ENCODE data around the gene ZFP36. TPM values are rescaled to one million over a fixed set of nuclear protein-coding genes. Genes with fewer than 3 reads are reported as not detected.

Gene ZFP36
- total RNA-seq, 2 donors from 2014 or later: 55.8 to 108 TPM

DNA sequence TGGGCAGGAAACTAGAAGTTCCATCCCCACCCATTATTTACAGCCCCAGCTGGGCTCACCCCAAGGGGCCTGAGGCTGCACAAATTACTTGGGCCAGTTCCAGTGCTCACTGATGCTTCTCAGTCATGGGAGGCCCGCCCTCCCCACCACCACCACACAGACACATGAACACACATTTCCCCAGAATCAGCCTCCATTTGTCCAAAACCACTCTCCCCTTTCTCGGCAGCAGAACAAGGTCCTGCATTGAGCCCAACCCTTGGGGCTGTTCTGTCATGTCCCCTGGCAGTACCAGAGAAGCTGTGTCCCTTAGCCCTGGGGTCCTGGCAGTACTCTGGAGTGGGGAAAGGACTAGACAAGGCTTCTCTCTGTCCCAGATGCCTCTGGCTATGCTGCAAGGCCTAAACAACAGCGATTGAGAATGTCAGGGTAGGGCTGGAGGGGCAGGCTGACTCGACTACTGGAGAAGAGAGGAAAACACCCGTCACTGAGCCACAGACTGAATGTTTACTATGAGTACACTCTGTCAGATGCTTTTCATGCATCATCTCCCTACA, 42.7 kb upstream of the ZFP36 start:
- Histone ChIP-seq H3K9me3 (no peaks in the 10 kb centered on the region), H3K4me3 (no peak overlapping the region), H3K36me3 (replicated peaks in 1 of 2; ENCODE audit: insufficient read depth in 1 of 2, low read depth in 2 of 2) (peaks cover 4 to 12% of the 10 kb centered on the region in 2 donors), H3K27me3 (no peaks in the 10 kb centered on the region), H3K27ac (no peak overlapping the region), H3K4me1 (no peaks in the 10 kb centered on the region)
- peak; percentile 31 for ATAC-seq
- intact Hi-C loops (cut with DNase I): no loop called here
- WGBS, 2 donors: 80% methylated on average over 5 of the region's 5 CpGs
- TF ChIP-seq POLR2A (IDR thresholded peaks at IDR 0.05): no peak
- TF ChIP-seq, protein P1, sequence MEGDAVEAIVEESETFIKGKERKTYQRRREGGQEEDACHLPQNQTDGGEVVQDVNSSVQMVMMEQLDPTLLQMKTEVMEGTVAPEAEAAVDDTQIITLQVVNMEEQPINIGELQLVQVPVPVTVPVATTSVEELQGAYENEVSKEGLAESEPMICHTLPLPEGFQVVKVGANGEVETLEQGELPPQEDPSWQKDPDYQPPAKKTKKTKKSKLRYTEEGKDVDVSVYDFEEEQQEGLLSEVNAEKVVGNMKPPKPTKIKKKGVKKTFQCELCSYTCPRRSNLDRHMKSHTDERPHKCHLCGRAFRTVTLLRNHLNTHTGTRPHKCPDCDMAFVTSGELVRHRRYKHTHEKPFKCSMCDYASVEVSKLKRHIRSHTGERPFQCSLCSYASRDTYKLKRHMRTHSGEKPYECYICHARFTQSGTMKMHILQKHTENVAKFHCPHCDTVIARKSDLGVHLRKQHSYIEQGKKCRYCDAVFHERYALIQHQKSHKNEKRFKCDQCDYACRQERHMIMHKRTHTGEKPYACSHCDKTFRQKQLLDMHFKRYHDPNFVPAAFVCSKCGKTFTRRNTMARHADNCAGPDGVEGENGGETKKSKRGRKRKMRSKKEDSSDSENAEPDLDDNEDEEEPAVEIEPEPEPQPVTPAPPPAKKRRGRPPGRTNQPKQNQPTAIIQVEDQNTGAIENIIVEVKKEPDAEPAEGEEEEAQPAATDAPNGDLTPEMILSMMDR (IDR thresholded peaks at IDR 0.05): no peak
- peak in 1 of 4 donors; percentile 15 for DNase-seq

DNA sequence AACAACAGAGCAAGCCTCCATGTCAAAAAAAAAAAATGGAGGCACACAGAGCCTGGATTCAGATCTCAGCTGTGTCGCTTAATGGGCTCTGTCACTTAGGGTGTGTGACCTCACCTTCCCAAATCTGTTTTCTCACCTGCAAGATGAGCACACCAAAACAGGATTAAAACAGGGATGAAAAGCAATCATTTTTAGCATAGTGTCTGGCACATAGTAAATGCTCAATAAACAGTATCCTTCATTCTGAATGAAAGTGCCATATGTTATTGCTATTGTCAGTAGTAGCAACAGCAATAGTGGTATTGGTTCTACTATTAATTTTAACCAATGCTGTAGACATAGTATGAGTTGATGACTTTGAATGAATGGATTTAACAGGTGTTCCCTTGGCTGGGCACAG, 41.1 kb upstream of the ZFP36 start:
- DNase-seq: no peak
- WGBS, 2 donors: 100% methylated on average over 1 of the region's 1 CpG
- intact Hi-C loops (cut with DNase I): no loop called here
- TF ChIP-seq, protein P1 (IDR thresholded peaks at IDR 0.05): no peak
- no peak for TF ChIP-seq POLR2A (IDR thresholded peaks at IDR 0.05)
- H3K9me3 ChIP-seq: no peaks in the 10 kb centered on the region
- ATAC-seq: no peak
- H3K27me3 ChIP-seq: no peaks in the 10 kb centered on the region
- H3K27ac ChIP-seq: no peak overlapping the region
- no peak overlapping the region for H3K4me3 ChIP-seq
- H3K4me1 ChIP-seq: no peaks in the 10 kb centered on the region
- H3K36me3 ChIP-seq (replicated peaks in 1 of 2; ENCODE audit: insufficient read depth in 1 of 2, low read depth in 2 of 2): peaks cover 0 to 13% of the 10 kb centered on the region in 2 donors

DNA sequence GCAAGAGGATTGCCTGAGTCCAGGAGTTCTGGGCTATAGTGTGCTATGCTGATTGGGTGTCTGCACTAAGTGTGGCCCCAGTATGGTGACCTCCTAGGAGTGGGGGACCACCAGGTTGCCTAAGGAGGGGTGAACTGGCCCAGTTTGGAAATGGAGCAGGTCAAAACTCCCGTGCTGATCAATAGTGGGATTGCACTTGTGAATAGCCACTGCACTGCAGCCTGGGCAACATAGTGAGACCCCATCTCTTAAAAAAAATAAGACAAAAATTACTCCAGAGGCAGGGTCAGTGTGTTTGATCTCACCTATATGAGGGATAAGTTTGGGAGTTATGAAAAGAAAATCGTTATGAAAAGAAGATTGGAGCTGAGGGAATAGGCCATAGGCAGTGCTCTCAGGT, 37.4 kb upstream of the ZFP36 start:
- intact Hi-C loops (cut with DNase I): no loop called here
- Histone ChIP-seq H3K4me1 (peaks cover 8% of the 10 kb centered on the region), H3K9me3 (no peaks in the 10 kb centered on the region), H3K27me3 (no peaks in the 10 kb centered on the region), H3K27ac (no peak overlapping the region), H3K36me3 (replicated peaks in 1 of 2; ENCODE audit: insufficient read depth in 1 of 2, low read depth in 2 of 2) (peaks cover 0 to 10% of the 10 kb centered on the region in 2 donors), H3K4me3 (no peak overlapping the region)
- ATAC-seq: no peak
- DNase-seq: no peak
- TF ChIP-seq, protein P1 (IDR thresholded peaks at IDR 0.05): no peak
- TF ChIP-seq POLR2A (IDR thresholded peaks at IDR 0.05): no peak
- 72 to 73% methylated on average over 2 of the region's 2 CpGs for WGBS, 2 donors

DNA sequence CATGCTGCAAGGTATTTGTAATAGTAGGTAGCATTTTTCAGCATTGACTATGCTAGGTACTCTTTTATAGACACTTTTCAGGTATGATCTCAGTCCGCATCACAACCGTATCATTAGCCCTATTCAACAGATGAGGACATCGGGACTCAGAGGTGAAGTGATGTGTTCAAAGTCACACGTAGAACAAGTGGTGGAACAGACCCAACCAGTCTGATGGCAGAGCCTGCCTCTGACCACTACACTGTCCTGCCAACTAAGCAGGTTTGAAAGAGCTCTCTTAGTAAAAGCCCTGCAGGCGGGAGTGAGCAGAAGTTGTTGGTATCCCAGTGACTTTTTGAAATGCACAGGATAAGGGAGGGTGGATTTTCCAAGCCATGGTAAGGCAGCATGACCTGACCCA, 35.9 kb upstream of the ZFP36 start:
- no peaks in the 10 kb centered on the region for H3K9me3 ChIP-seq
- H3K4me3 ChIP-seq: no peak overlapping the region
- H3K27me3 ChIP-seq: no peaks in the 10 kb centered on the region
- H3K4me1 ChIP-seq: peaks cover 8% of the 10 kb centered on the region
- no peak overlapping the region for H3K27ac ChIP-seq
- no peak for TF ChIP-seq POLR2A (IDR thresholded peaks at IDR 0.05)
- TF ChIP-seq, protein P1 (IDR thresholded peaks at IDR 0.05): no peak
- 87 to 89% methylated on average over 5 of the region's 5 CpGs for WGBS, 2 donors
- ATAC-seq (no peak), DNase-seq (no peak)
- intact Hi-C loops (cut with DNase I): no loop called here
- peaks cover 0 to 10% of the 10 kb centered on the region in 2 donors for H3K36me3 ChIP-seq (replicated peaks in 1 of 2; ENCODE audit: insufficient read depth in 1 of 2, low read depth in 2 of 2)
